OCI-LY7 (cell line): Measurements from ENCODE around the gene NAPB. TPM values are rescaled to one million over a fixed set of nuclear protein-coding genes. Genes with fewer than 3 reads are reported as not detected.

Source experiments
- BruUV-seq: library from RNA; stranded (reverse); fragments of 400-500 nt; replicated peaks from 2 replicates; lab custom pipeline; 2021; lab: Mats Ljungman, UMichigan
- CTCF ChIA-PET: fragments of 300-600 bp; sonication (Branson Sonifier 250); formaldehyde crosslinking; loops from one replicate; lab custom pipeline; 2022; ENCODE audit warnings: antibody characterized with exemption; ENCODE audit not compliant: unreplicated experiment; lab: Charles Lee
- POLR2A ChIA-PET: fragments of 300-600 bp; sonication (Branson Sonifier 250); formaldehyde crosslinking; loops from one replicate; lab custom pipeline; 2022; ENCODE audit warnings: antibody characterized with exemption; lab: Charles Lee
- DNase-seq: peaks from one replicate; pipeline ENCODE4 v3.0.0-alpha.2; 2015; ENCODE audit warnings: low spot score
- H2AFZ ChIP-seq: fragments of 200-600 bp; sonication (generic), shearing (Covaris generic); 2 replicates; pipeline ENCODE4 v1.6.1; 2014; ENCODE audit warnings: mild to moderate bottlenecking, antibody characterized with exemption, low read length, moderate library complexity
- H3K27ac ChIP-seq: fragments of 200-600 bp; sonication (generic); 2 replicates; pipeline ENCODE4 v1.5.1; 2014; ENCODE audit warnings: mixed run types, low read depth, mild to moderate bottlenecking, moderate library complexity, low read length, inconsistent platforms; ENCODE audit not compliant: poor library complexity, severe bottlenecking
- H3K36me3 ChIP-seq: fragments of 200-600 bp; sonication (generic); 2 replicates; pipeline ENCODE4 v1.6.1; 2014; ENCODE audit warnings: mild to moderate bottlenecking, antibody characterized with exemption, low read length, moderate library complexity, mixed read lengths; ENCODE audit not compliant: insufficient read depth
- H3K4me1 ChIP-seq: fragments of 200-600 bp; sonication (generic); 2 replicates; pipeline ENCODE4 v1.5.1; 2014; ENCODE audit warnings: mild to moderate bottlenecking, low read length; ENCODE audit not compliant: insufficient read depth, poor library complexity, severe bottlenecking
- H3K4me2 ChIP-seq: fragments of 200-600 bp; sonication (generic); 2 replicates; pipeline ENCODE4 v1.6.1; 2014; ENCODE audit warnings: mild to moderate bottlenecking, low read length
- H3K4me3 ChIP-seq: fragments of 200-600 bp; sonication (generic); 2 replicates; pipeline ENCODE4 v1.5.1; 2014; ENCODE audit warnings: mild to moderate bottlenecking, low read depth, low read length; ENCODE audit not compliant: poor library complexity, severe bottlenecking
- H3K79me2 ChIP-seq: fragments of 200-600 bp; sonication (generic); 2 replicates; pipeline ENCODE4 v1.6.1; 2016; ENCODE audit warnings: low read depth, mild to moderate bottlenecking, low read length, moderate library complexity, mixed read lengths; ENCODE audit not compliant: insufficient read depth
- H3K9me2 ChIP-seq: fragments of 200-600 bp; sonication (generic); 2 replicates; pipeline ENCODE4 v1.6.1; 2016; ENCODE audit warnings: mild to moderate bottlenecking, low read length, mixed read lengths; ENCODE audit not compliant: insufficient read depth
- H3K9me3 ChIP-seq: fragments of 200-600 bp; sonication (generic); 2 replicates; pipeline ENCODE4 v1.6.1; 2014; ENCODE audit warnings: mild to moderate bottlenecking, mixed run types, low read length, mixed read lengths
- H4K20me1 ChIP-seq: fragments of 200-600 bp; sonication (generic); 2 replicates; pipeline ENCODE4 v1.6.1; 2014; ENCODE audit warnings: mild to moderate bottlenecking, antibody characterized with exemption, low read length, moderate library complexity, mixed read lengths; ENCODE audit not compliant: insufficient read depth
- CTCF ChIP-seq: fragments of 200-600 bp; sonication (generic); conservative IDR thresholded peaks from 2 replicates; pipeline ENCODE4 v1.5.1; 2014; ENCODE audit warnings: mild to moderate bottlenecking, antibody characterized with exemption, low read length, moderate library complexity, mixed read lengths
- EZH2phosphoT487 ChIP-seq: fragments of 200-600 bp; sonication (generic); IDR thresholded peaks from 2 replicates; pipeline ENCODE4 v1.6.1; 2018; ENCODE audit warnings: low read depth, borderline replicate concordance, mild to moderate bottlenecking, mixed run types, antibody characterized with exemption, low read length, moderate library complexity, mixed read lengths
- intact Hi-C: fragments of 100-400 bp; cut with micrococcal nuclease; formaldehyde crosslinking; loops from one replicate; pipeline ENCODE4 v1.10.0; 2022; ENCODE audit not compliant: unreplicated experiment
- total RNA-seq, 2 experiments: library from RNA; depleted of rRNA in 1 of 2; stranded (reverse); fragments of >200 nt in 1 of 2; shearing (Covaris generic) in 1 of 2; gene quantifications; 2 replicates each; pipeline ENCODE4 v1.2.3, GENCODE V29; 2014 to 2022

Gene NAPB
- total RNA-seq, 2 experiments from 2014 or later: 9.3 to 12.1 TPM

DNA sequence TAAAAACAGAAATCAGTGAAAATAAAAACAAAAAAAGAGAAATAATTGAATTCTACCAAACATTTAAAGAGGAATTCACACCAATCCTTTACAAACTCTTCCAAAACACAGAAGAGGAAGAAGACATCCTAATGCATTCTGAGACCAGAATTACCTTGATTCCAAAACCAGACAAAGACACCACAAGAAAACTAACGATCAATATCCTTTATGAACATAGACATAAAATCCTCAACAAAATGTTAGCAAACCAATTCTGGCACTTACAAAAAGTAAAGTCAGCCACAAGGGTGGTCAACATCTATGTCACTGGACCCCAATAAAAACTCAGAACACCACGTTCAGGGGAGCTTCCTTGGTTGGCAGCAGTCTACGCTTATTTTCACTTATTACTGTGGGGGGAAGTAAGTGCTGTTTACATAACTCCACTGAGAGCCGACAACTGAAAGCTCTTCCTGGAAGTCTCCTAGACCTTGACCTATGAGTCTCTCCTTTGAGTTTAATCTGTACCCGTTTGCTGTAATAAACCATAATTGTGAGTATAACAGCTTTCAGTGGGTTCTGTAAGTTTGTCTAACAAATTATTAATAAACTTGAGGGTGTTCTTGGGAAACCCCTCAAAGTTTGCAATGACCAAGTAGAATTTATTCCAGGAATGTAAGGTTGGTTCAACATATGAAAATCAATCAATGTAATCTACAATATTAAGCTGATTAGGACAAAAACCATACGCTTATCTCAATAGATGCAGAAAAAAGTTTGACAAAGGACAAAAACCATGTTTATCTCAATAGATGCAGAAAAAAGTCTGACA is 34.8 kb downstream of the NAPB start:
- no peak overlapping the region for H3K27ac ChIP-seq
- no peak overlapping the region for H2AFZ ChIP-seq
- H3K4me1 ChIP-seq: peaks cover 17% of the 10 kb centered on the region
- ChIA-PET POLR2A (interaction anchor here (0.7 to 0.8 kb wide), 3 partner anchors 11 to 15 kb away, joined by 3 to 4 read pairs (median 3); no protein-coding TSS in a partner anchor), CTCF (no interaction called here)
- no peaks in the 10 kb centered on the region for H3K9me2 ChIP-seq
- intact Hi-C loops: loop anchor here (2.0 kb wide), 1 partner anchor 14 kb away; no protein-coding TSS in a partner anchor
- TF ChIP-seq CTCF (no peak), EZH2phosphoT487 (no peak)
- 0 out of 2 replicates have a peak, but pooled peaks cover 27% of the 10 kb centered on the region for H3K9me3 ChIP-seq
- peaks cover 81% of the 10 kb centered on the region for H3K36me3 ChIP-seq
- no peak for DNase-seq
- BruUV-seq: no TSS peak
- H3K4me2 ChIP-seq: no peak overlapping the region
- no peaks in the 10 kb centered on the region; the same call in 1 of the 2 replicates for H4K20me1 ChIP-seq
- H3K4me3 ChIP-seq: no peak overlapping the region
- H3K79me2 ChIP-seq: no peaks in the 10 kb centered on the region

- Histone ChIP-seq H3K79me2 (no peaks in the 10 kb centered on the region), H3K27ac (no peak overlapping the region), H3K4me3 (no peak overlapping the region), H4K20me1 (no peaks in the 10 kb centered on the region), H2AFZ (no peak overlapping the region), H3K9me3 (0 out of 2 replicates have a peak, but pooled peaks cover 20% of the 10 kb centered on the region), H3K4me2 (no peak overlapping the region), H3K4me1 (no peaks in the 10 kb centered on the region), H3K9me2 (no peaks in the 10 kb centered on the region), H3K36me3 (peaks cover 78% of the 10 kb centered on the region)
- no peak for TF ChIP-seq CTCF
- TF ChIP-seq EZH2phosphoT487: no peak
- POLR2A ChIA-PET: interaction anchor here (0.6 to 2.9 kb wide), 7 partner anchors 10 to 37 kb away, joined by 3 to 18 read pairs (median 3); no protein-coding TSS in a partner anchor
- no TSS peak for BruUV-seq
- intact Hi-C loops: no loop called here
- DNase-seq: no peak
- CTCF ChIA-PET: no interaction called here
These were observed 39.4 kb downstream of the NAPB start for GRCh38 chr20:23381876-23382275.

- Histone ChIP-seq H3K9me3 (0 out of 2 replicates have a peak, but pooled peaks cover 21% of the 10 kb centered on the region), H3K4me3 (no peak overlapping the region), H2AFZ (no peak overlapping the region), H3K79me2 (no peaks in the 10 kb centered on the region), H4K20me1 (no peaks in the 10 kb centered on the region), H3K9me2 (no peaks in the 10 kb centered on the region), H3K4me1 (no peaks in the 10 kb centered on the region), H3K27ac (no peak overlapping the region), H3K4me2 (no peak overlapping the region), H3K36me3 (peaks cover 86% of the 10 kb centered on the region)
- TF ChIP-seq CTCF (no peak), EZH2phosphoT487 (no peak)
- POLR2A ChIA-PET: interaction anchor here (2.9 kb wide), 1 partner anchor 12 kb away, joined by 18 read pairs; no protein-coding TSS in a partner anchor
- intact Hi-C loops: no loop called here
- CTCF ChIA-PET: no interaction called here
- DNase-seq: no peak
- BruUV-seq: no TSS peak
These were observed 41.5 kb downstream of the NAPB start for GRCh38 chr20:23379772-23380171.
